GF-D8 (cell line): ENCODE results near the gene DVL1.

Source experiments
- DNase-seq: peaks from one replicate; lab custom pipeline; 2025; lab: John Stamatoyannopoulos, UW

DVL1 gene

GRCh38 chr1:1341549-1342021 is 7.6 kb downstream of the DVL1 start:
- DNase-seq: no peak

DNA sequence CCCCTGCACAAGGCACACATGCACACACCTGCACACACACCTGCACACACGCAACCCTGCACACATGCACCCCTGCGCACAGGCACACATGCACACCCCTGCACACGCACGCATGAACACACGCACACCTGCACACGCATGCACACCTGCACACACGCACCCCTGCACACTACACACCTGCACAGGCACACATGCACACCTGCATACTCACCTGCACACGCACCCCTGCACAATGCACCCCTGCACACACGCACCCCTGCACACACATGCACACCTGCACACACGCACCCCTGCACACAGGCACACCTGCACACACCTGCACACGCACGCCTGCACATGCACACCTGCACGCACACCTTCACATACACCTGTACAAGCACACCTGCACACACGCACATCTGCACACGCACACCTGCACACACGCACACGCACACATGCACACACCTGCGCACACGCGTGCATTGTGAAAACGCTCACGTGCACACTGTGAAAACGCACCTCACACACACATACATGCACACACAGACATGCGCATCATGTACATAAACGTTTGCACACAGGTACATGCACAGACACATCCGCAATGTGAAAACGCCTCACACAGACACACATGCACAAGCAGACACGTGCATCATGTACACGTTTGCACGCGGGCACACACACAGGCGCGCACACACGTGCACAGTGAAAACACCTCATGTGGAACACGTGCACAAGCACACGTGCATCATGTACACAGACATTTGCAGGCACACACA is 8.2 kb downstream of the DVL1 start:
- no peak for DNase-seq

DNA sequence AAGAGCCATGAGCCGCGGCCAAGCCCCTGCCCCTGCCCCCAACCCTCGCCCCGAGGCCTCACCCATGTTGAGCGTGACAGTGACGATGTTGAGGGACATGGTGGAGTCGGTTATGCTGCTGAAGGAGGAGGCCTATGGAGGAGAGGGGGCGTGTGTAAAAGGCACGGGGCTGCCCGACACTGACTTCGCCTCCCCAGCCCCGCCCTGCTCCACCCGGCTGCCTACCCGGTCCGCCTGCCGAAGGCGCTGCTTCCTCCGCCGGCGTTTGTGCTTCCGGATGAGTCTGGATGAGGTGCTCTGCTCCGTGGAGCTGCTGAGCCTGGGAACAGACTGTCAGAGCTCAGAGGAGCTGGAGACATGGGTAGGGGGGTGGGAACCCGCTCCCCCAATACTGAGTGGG is 9.0 kb downstream of the DVL1 start:
- no peak for DNase-seq

GRCh38 chr1:1338278-1338677 is 10.9 kb downstream of the DVL1 start:
- no peak for DNase-seq

DNA sequence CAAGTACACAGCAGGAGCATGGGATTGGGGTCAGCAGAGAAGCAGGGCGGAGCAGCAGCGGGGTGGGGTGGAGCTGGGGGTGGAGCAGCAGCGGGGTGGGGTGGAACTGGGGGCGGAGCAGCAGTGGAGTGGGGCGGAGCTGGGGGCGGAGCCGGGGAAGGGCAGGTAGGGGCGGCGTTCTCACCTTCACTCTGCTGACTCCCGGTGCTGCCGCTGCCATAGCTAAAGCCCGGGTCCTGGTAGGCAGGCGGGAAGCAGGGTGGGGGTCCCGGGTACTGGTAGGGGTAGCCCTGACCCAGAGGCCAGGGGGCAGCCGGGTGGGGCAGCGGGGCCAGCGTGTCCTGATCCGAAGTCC is 11.4 kb downstream of the DVL1 start:
- no peak for DNase-seq

DNA sequence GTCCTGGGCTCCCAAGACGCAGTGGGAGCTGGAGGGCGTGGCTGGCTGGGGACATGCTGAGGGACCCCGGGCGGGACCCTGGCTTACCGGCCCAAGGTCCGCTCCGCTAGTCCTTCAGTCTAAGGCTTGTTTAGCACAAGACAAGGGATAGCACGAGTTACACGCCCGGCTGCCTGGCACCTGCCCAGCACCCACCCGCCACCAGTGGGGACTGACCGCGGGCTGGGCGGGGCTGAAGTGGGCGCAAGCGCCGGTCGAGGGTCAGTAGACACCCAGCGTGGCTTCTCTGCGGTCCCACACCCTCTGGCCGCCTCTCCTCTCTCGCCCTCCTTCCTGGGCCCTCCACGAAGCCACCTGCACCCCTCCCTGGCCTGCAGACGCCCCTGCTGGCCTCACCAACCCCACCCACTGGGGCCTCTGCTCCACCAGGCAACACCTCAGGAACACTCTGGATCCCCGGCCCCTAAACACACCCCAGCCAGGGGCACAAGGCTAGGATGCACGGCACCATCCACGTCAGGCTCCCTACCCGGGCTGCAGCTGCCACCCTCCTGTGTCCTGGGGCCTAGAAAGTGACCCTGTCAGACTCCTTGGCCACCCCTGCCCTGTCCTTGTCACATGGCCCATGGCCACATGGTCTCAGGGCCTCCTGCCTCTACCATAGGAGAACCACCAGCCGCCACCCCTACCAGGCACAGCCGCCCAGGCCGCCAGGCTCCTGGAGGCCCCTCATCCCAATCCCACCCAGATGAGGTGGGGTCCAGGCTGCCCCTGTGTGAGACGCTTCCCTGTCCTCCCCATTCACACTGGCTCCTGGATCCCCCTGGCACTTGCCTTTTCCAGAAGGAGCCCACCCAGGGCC is 12.1 kb downstream of the DVL1 start:
- no peak for DNase-seq

GRCh38 chr1:1336446-1336845 is 12.8 kb downstream of the DVL1 start:
- no peak for DNase-seq

DNA sequence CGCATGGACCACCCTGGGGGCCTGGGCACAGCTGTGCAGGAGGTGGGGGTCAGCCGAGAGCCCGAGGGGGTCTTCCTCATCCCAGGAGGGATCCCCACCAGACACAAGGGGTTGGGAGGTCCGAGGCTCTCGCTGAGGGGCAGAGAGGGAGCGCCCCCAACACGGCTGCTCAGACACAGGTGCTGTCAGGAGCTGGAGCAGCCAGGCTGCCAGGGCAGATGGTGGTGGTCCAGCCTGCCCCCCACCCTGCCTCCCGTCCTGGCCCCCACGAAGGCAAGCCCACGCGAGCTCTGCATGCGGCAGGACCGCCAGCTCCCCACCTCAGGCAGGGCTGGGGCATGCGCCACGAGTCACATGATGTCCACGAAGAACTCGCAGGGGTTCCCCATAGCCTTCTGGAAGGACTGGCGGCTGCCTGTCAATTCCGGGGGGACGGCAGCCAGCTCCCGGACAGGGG is 13.4 kb downstream of the DVL1 start:
- no peak for DNase-seq

DNA sequence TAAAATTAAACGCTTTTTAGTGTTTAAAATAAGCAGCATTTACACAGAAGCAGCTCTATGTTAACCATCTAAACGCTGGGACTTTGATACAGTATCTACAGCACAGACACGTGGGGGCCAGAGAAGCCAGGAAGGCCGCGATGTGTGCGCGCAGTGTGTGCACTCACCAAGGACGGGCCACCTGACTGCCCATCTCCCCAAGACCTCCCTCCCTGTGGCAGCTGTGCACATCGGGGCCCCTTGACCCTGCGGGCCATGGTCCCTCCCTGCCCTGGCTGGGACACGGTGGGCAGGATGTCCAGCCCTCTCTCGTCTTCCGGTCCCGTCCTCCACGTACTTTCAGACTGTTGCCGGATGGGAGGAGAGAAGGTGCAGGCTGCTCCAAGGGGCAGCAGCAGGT is 13.9 kb downstream of the DVL1 start:
- DNase-seq: no peak

GRCh38 chr1:1334835-1335234 is 14.4 kb downstream of the DVL1 start:
- DNase-seq: no peak

DNA sequence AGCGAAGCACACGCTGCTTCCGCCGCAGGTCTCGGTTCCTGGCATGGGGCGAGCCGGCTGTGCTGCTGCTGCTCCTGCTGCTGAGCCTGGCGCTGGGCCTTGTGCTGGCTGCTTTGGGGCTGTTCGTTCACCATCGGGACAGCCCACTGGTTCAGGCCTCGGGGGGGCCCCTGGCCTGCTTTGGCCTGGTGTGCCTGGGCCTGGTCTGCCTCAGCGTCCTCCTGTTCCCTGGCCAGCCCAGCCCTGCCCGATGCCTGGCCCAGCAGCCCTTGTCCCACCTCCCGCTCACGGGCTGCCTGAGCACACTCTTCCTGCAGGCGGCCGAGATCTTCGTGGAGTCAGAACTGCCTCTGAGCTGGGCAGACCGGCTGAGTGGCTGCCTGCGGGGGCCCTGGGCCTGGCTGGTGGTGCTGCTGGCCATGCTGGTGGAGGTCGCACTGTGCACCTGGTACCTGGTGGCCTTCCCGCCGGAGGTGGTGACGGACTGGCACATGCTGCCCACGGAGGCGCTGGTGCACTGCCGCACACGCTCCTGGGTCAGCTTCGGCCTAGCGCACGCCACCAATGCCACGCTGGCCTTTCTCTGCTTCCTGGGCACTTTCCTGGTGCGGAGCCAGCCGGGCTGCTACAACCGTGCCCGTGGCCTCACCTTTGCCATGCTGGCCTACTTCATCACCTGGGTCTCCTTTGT is 15.5 kb downstream of the DVL1 start:
- no peak for DNase-seq

DNA sequence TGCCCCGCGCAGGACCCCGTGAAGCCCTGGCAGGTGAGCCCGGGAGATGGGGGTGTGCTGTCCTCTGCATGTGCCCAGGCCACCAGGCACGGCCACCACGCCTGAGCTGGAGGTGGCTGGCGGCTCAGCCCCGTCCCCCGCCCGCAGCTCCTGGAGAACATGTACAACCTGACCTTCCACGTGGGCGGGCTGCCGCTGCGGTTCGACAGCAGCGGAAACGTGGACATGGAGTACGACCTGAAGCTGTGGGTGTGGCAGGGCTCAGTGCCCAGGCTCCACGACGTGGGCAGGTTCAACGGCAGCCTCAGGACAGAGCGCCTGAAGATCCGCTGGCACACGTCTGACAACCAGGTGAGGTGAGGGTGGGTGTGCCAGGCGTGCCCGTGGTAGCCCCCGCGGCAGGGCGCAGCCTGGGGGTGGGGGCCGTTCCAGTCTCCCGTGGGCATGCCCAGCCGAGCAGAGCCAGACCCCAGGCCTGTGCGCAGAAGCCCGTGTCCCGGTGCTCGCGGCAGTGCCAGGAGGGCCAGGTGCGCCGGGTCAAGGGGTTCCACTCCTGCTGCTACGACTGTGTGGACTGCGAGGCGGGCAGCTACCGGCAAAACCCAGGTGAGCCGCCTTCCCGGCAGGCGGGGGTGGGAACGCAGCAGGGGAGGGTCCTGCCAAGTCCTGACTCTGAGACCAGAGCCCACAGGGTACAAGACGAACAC is 16.3 kb downstream of the DVL1 start:
- no peak for DNase-seq

DNA sequence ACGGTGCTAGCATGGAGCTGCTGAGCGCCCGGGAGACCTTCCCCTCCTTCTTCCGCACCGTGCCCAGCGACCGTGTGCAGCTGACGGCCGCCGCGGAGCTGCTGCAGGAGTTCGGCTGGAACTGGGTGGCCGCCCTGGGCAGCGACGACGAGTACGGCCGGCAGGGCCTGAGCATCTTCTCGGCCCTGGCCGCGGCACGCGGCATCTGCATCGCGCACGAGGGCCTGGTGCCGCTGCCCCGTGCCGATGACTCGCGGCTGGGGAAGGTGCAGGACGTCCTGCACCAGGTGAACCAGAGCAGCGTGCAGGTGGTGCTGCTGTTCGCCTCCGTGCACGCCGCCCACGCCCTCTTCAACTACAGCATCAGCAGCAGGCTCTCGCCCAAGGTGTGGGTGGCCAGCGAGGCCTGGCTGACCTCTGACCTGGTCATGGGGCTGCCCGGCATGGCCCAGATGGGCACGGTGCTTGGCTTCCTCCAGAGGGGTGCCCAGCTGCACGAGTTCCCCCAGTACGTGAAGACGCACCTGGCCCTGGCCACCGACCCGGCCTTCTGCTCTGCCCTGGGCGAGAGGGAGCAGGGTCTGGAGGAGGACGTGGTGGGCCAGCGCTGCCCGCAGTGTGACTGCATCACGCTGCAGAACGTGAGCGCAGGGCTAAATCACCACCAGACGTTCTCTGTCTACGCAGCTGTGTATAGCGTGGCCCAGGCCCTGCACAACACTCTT is 17.0 kb downstream of the DVL1 start:
- no peak for DNase-seq

- no peak for DNase-seq
These were observed 17.9 kb downstream of the DVL1 start, which contains the start of gene TAS1R3 for GRCh38 chr1:1331068-1331965. TAS1R3 (plus strand) TSS chr1:1331280; CDS start chr1:1331346, 66 bp downstream.

GRCh38 chr1:1330366-1331067 is 18.7 kb downstream of the DVL1 start:
- no peak for DNase-seq

- no peak for DNase-seq
These were observed 19.7 kb downstream of the DVL1 start for GRCh38 chr1:1329304-1330210.

- no peak for DNase-seq
These were observed 21.0 kb downstream of the DVL1 start for GRCh38 chr1:1328254-1328653.

GRCh38 chr1:1327291-1327690 is 21.9 kb downstream of the DVL1 start:
- DNase-seq: no peak
